Activated naive CD4-positive, alpha-beta T cell treated with anti-CD3 and anti-CD28 coated beads, Interleukin-2, amount 50 U/mL, for 24 hours (primary cell): Measurements from ENCODE around the gene ING1.
"Not testable (repeated sequence)": the region's sequence is repeated elsewhere in the genome, so short reads cannot be mapped to it uniquely, and the experiment has no call there.

Experiments
- H3K27ac Mint-ChIP-seq: one replicate; pipeline ENCODE4 v1.8.0; 2021; ENCODE audit warnings: mild to moderate bottlenecking, mixed read lengths
- H3K27me3 Mint-ChIP-seq: one replicate; pipeline ENCODE4 v1.8.0; 2021; ENCODE audit warnings: mixed read lengths
- H3K36me3 Mint-ChIP-seq: one replicate; pipeline ENCODE4 v1.8.0; 2021; ENCODE audit warnings: mixed read lengths
- H3K4me1 Mint-ChIP-seq: one replicate; pipeline ENCODE4 v1.8.0; 2021; ENCODE audit warnings: mixed read lengths
- H3K4me3 Mint-ChIP-seq: one replicate; pipeline ENCODE4 v1.8.0; 2021; ENCODE audit warnings: mild to moderate bottlenecking, mixed read lengths
- H3K9me3 Mint-ChIP-seq: one replicate; pipeline ENCODE4 v1.8.0; 2021; ENCODE audit warnings: mixed read lengths

The ING1 gene

GRCh38 chr13:110684388-110685056 lies 29.0 kb upstream of the ING1 start:
- Mint-ChIP-seq H3K4me3 (no peak overlapping the region), H3K4me1 (no peaks in the 10 kb centered on the region), H3K9me3 (no peaks in the 10 kb centered on the region), H3K27ac (no peak overlapping the region), H3K36me3 (peaks cover 7% of the 10 kb centered on the region), H3K27me3 (no peaks in the 10 kb centered on the region)

DNA sequence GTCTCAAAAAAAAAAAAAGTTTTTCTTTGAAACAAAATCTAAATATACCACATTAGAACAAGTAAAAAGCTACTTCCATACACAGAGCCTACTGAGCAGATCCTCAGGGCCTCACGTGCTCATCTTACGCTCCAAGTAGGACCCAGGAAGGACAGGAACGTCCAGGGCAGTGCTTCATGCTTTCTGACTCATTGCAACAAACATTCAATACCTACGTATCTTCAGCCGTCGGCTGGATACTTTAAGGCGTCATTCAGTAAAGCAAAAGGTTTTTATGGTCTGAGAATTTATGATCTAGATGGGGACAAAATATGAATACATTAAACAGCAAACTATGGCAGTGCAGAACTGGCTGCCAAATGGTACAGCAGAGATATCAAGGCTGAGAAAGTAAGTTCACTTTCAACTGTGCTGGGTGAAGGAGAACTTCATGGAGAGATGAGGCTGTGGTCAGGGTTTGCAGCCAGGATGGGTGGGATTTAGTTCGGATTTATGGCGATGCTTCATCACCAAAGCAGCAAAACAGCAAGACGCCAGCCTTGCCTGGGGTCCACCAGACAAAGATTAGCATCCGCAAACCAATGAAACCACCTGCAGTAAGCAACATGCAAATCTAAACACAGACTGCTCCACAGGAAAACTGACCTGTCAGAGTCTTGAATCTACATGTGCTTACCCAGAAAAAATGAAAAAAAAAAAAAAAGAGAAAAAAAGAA lies 28.0 kb upstream of the ING1 start:
- H3K4me3 Mint-ChIP-seq = no peak overlapping the region
- H3K27ac Mint-ChIP-seq = no peak overlapping the region
- H3K27me3 Mint-ChIP-seq = no peaks in the 10 kb centered on the region
- H3K36me3 Mint-ChIP-seq = peaks cover 5% of the 10 kb centered on the region
- H3K9me3 Mint-ChIP-seq = no peaks in the 10 kb centered on the region
- H3K4me1 Mint-ChIP-seq = no peaks in the 10 kb centered on the region

- Mint-ChIP-seq H3K9me3 (no peaks in the 10 kb centered on the region), H3K4me3 (no peak overlapping the region), H3K36me3 (no peaks in the 10 kb centered on the region), H3K27me3 (no peaks in the 10 kb centered on the region), H3K4me1 (no peaks in the 10 kb centered on the region), H3K27ac (no peak overlapping the region)
These were observed 25.8 kb upstream of the ING1 start for GRCh38 chr13:110687736-110688135.

DNA sequence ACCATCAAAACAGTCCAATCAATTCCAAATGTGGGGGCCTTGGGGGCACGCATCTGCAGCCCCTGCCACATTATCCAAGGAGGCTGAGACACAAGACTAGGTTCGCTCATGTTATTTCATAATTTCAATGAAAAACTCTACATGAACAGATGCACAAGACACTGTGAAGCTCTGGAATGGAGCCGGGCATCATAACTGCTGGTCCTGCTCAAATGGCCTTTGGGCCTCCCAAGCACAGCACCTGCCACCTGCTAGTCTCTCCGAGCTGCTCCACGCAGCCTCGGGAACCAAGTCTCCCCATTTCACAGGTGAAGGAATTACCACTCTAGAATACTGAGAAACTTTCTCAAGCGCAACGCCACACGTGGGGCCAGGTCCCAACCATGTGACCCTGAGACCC lies 24.5 kb upstream of the ING1 start:
- H3K4me3 Mint-ChIP-seq = no peak overlapping the region
- no peaks in the 10 kb centered on the region for H3K36me3 Mint-ChIP-seq
- H3K27me3 Mint-ChIP-seq = no peaks in the 10 kb centered on the region
- no peaks in the 10 kb centered on the region for H3K4me1 Mint-ChIP-seq
- H3K9me3 Mint-ChIP-seq = no peaks in the 10 kb centered on the region
- H3K27ac Mint-ChIP-seq = no peak overlapping the region

DNA sequence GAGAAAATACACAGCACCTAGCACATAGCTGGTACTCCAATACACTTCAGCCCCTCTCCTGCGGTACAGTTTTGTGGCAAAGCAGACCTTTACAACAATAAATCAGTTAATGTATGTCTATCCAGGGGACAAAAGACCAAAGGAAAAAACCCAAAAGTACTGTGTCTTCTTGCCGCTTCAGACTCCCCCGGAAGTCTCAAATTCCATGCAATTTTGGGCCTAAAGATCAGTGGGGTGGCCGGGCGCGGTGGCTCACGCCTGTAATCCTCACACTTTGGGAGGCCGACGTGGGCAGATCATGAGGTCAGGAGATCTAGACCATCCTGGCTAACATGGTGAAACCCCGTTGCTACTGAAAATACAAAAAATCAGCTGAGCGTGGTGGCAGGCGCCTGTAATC lies 23.8 kb upstream of the ING1 start:
- no peaks in the 10 kb centered on the region for H3K9me3 Mint-ChIP-seq
- no peaks in the 10 kb centered on the region for H3K4me1 Mint-ChIP-seq
- H3K27ac Mint-ChIP-seq = no peak overlapping the region
- H3K4me3 Mint-ChIP-seq = no peak overlapping the region
- H3K36me3 Mint-ChIP-seq = no peaks in the 10 kb centered on the region
- no peaks in the 10 kb centered on the region for H3K27me3 Mint-ChIP-seq

DNA sequence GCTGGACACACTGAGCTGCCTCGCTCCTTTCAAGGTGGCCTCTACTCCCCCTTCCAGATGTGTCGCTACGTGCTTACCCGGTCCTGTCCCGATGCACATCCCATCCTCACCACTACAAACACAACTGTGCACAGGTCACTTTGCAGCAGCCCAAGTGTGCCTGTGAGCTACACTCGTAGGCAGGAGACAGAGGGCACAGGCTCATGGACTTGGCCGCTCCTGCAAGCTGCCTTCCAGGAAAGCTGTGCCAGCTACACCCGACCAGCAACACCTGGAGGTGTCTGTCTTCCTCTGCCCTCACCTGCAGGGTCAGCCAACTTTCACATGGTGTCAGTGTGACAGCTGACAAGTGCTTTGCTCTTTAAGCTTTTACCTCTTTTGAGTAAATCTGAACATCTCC lies 23.0 kb upstream of the ING1 start:
- Mint-ChIP-seq H3K27me3 (no peaks in the 10 kb centered on the region), H3K36me3 (no peaks in the 10 kb centered on the region), H3K9me3 (no peaks in the 10 kb centered on the region), H3K27ac (no peak overlapping the region), H3K4me3 (no peak overlapping the region), H3K4me1 (no peaks in the 10 kb centered on the region)

- H3K27ac Mint-ChIP-seq, H3K36me3 Mint-ChIP-seq, H3K4me3 Mint-ChIP-seq, H3K27me3 Mint-ChIP-seq, H3K9me3 Mint-ChIP-seq: not testable (repeated sequence)
- peaks cover 30% of the 10 kb centered on the region for H3K4me1 Mint-ChIP-seq
These were observed 17.7 kb upstream of the ING1 start for GRCh38 chr13:110695774-110696173.

DNA sequence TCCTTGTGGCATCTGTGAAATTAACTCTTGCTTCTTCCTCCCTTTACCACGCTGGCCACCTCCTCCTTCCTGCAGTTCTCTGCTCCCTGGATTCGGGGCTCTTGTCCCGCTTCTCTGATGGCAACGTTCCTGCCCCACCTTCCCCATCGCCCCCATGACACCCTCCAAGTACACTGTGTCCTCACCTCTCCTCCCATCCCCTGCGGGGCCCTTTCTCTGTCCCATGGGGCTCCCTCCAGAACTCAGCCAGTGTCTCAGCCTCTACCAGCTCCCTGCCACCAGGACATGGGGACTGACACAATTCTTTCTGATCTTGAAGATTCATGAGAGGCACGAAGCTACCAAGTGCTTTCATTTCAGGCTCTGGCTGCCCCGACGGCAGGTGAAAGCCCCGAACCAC lies 16.7 kb upstream of the ING1 start:
- H3K36me3 Mint-ChIP-seq = peaks cover 8% of the 10 kb centered on the region
- no peaks in the 10 kb centered on the region for H3K27me3 Mint-ChIP-seq
- no peak overlapping the region for H3K4me3 Mint-ChIP-seq
- peaks cover 36% of the 10 kb centered on the region for H3K4me1 Mint-ChIP-seq
- no peaks in the 10 kb centered on the region for H3K9me3 Mint-ChIP-seq
- no peak overlapping the region for H3K27ac Mint-ChIP-seq

DNA sequence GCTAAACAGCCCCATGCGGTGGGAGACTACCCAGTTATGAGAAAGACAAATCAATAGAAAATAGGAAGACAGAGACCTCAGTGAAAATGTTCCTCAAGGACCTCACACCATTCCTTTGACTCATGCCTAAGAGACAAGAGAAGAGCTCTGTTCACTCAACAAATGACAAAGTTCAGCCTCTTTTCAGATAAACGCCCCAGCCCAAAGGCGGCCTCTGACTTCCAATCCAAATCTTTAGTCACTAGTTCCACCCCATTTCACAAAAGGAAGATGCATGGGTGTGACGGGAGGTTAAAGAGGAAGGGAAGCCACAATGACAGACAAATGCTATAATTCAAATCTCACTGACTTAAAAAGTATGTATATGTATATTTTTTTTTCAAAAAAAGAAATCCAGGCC lies 15.7 kb upstream of the ING1 start:
- no peaks in the 10 kb centered on the region for H3K27me3 Mint-ChIP-seq
- no peaks in the 10 kb centered on the region for H3K9me3 Mint-ChIP-seq
- H3K4me3 Mint-ChIP-seq = no peak overlapping the region
- H3K4me1 Mint-ChIP-seq = peaks cover 44% of the 10 kb centered on the region
- no peak overlapping the region for H3K27ac Mint-ChIP-seq
- peaks cover 12% of the 10 kb centered on the region for H3K36me3 Mint-ChIP-seq

- no peaks in the 10 kb centered on the region for H3K9me3 Mint-ChIP-seq
- H3K4me3 Mint-ChIP-seq = no peak overlapping the region
- peaks cover 14% of the 10 kb centered on the region for H3K36me3 Mint-ChIP-seq
- H3K27me3 Mint-ChIP-seq = no peaks in the 10 kb centered on the region
- H3K27ac Mint-ChIP-seq = no peak overlapping the region
- peaks cover 53% of the 10 kb centered on the region for H3K4me1 Mint-ChIP-seq
These were observed 14.8 kb upstream of the ING1 start for GRCh38 chr13:110698689-110699088.

DNA sequence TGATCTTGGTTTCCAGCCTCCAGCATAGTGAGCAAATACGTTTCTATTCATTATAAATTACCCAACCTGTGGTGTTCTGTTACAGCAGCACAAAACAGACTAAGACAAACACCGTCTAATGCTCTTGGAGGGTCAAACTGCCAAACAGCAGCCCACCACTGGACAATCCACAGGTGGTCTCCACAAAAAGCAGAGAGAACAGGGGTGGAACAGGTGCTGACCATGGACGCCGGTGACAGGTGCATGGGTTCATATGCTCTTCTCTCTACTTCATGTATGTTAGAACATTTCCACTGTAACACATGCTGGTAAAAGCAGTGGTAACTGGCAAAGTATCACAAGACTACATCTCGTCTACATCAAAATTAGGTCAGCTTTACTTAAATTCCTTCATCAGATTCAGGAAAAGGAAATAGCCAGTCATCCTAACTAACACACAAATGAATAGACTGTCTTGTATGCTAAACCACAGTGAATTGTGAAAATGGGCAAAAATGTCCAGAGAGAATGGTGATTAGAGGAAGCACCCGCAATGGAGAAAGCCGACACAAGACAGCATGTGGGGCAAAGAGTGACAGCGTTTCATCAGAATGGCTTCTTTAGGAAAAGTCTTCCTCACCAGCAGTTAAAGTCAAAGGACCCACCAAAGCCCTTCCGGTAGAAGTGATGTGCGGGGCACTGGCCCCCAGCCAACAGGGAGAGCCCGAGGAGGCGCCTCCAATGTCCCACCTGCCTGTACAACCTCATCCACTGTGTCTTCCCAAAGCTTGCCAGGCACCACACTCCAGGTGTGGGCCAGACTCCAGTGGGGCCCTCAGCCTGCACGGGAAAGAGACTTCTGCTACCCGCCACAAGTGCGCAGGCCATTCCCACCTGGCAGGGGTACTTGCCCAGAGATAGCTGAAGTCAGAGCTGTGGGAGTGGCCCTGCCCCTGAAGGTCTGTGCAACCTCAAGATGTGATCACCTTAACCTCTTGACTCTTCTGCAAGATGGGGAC lies 14.1 kb upstream of the ING1 start:
- H3K27me3 Mint-ChIP-seq = no peaks in the 10 kb centered on the region
- H3K36me3 Mint-ChIP-seq = peaks cover 14% of the 10 kb centered on the region
- H3K27ac Mint-ChIP-seq = no peak overlapping the region
- H3K4me3 Mint-ChIP-seq = no peak overlapping the region
- H3K9me3 Mint-ChIP-seq = no peaks in the 10 kb centered on the region
- H3K4me1 Mint-ChIP-seq = peaks cover 55% of the 10 kb centered on the region

- H3K4me1 Mint-ChIP-seq = peaks cover 57% of the 10 kb centered on the region
- peaks cover 14% of the 10 kb centered on the region for H3K36me3 Mint-ChIP-seq
- H3K27ac Mint-ChIP-seq = no peak overlapping the region
- H3K9me3 Mint-ChIP-seq = no peaks in the 10 kb centered on the region
- no peaks in the 10 kb centered on the region for H3K27me3 Mint-ChIP-seq
- H3K4me3 Mint-ChIP-seq = no peak overlapping the region
These were observed 13.3 kb upstream of the ING1 start for GRCh38 chr13:110700186-110700585.

GRCh38 chr13:110700641-110701040 lies 12.9 kb upstream of the ING1 start:
- Mint-ChIP-seq H3K4me1 (peaks cover 58% of the 10 kb centered on the region), H3K27ac (no peak overlapping the region), H3K9me3 (no peaks in the 10 kb centered on the region), H3K4me3 (no peak overlapping the region), H3K36me3 (peaks cover 14% of the 10 kb centered on the region), H3K27me3 (no peaks in the 10 kb centered on the region)

- not testable (repeated sequence) for H3K27me3 Mint-ChIP-seq, H3K9me3 Mint-ChIP-seq, H3K27ac Mint-ChIP-seq, H3K4me3 Mint-ChIP-seq
- H3K36me3 Mint-ChIP-seq = peaks cover 14% of the 10 kb centered on the region
- peaks cover 56% of the 10 kb centered on the region for H3K4me1 Mint-ChIP-seq
These were observed 12.4 kb upstream of the ING1 start for GRCh38 chr13:110701061-110701460.

DNA sequence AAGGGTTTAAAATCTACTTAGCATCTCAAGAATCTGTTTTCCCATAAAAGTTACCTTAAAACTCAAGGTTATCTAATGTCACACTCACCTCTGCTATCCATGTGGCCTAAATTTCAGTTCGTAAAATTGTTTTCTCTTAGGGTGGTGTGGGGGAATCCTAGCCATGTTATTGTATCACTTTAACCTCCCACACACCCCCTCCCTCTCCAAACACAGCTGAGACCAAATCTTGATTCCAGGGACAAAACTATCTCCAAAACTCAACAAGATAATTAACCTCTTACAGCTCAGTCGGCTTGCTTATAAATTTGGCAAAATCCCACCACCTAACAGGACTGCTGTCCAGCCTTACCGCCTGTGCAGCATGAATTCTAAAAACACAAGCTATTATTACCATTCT lies 11.4 kb upstream of the ING1 start:
- Mint-ChIP-seq H3K27me3 (no peaks in the 10 kb centered on the region), H3K4me1 (peaks cover 59% of the 10 kb centered on the region), H3K36me3 (peaks cover 14% of the 10 kb centered on the region), H3K9me3 (no peaks in the 10 kb centered on the region), H3K4me3 (peak overlapping the region; percentile 26), H3K27ac (peak overlapping the region; percentile 62)
